HAP-1 (cell line): ENCODE results near the gene FER.
A peak's percentile ranks its signal among the peaks of the same experiment; 100 is the strongest.
"Not testable (repeated sequence)": the region's sequence is repeated elsewhere in the genome, so short reads cannot be mapped to it uniquely, and the experiment has no call there.

ENCODE experiments used
- DNase-seq, 2 experiments: peaks; one replicate each; pipeline ENCODE4 v3.0.0-alpha.2; 2016 to 2020; ENCODE audit warnings: low spot score in 2 of 2
- H3K27me3 ChIP-seq: fragments of 250-450 bp; sonication (Bioruptor Pico); 2 replicates; pipeline ENCODE4 v1.5.1; 2020; ENCODE audit warnings: low read depth, mild to moderate bottlenecking, moderate library complexity
- H3K36me3 ChIP-seq: fragments of 250-450 bp; sonication (Bioruptor Pico); replicated peaks from 2 replicates; pipeline ENCODE4 v1.5.1; 2020; ENCODE audit warnings: mild to moderate bottlenecking
- H3K4me1 ChIP-seq: fragments of 250-450 bp; sonication (Bioruptor Pico); 2 replicates; pipeline ENCODE4 v1.5.1; 2020; ENCODE audit warnings: mild to moderate bottlenecking
- H3K4me3 ChIP-seq: fragments of 250-450 bp; sonication (Bioruptor Pico); 2 replicates; pipeline ENCODE4 v1.5.1; 2020; ENCODE audit warnings: mild to moderate bottlenecking, moderate library complexity
- H3K9me3 ChIP-seq: fragments of 250-450 bp; sonication (Bioruptor Pico); 2 replicates; pipeline ENCODE4 v1.5.1; 2020; ENCODE audit warnings: mild to moderate bottlenecking, moderate library complexity
- in situ Hi-C: fragments of 300-500 bp; cut with MboI; formaldehyde crosslinking; loops from 3 replicates; pipeline ENCODE4 v1.14.3; 2020; ENCODE audit warnings: low sequenced_read_pairs, inconsistent platforms, mixed read lengths

The FER gene

GRCh38 chr5:108830705-108831276 is 83.1 kb downstream of the FER start:
- no peaks in the 10 kb centered on the region for H3K27me3 ChIP-seq
- no peak overlapping the region for H3K4me3 ChIP-seq
- no peaks in the 10 kb centered on the region; the same call in 1 of the 2 replicates for H3K36me3 ChIP-seq
- no peak for DNase-seq
- no peaks in the 10 kb centered on the region for H3K9me3 ChIP-seq
- in situ Hi-C loops = no loop called here
- H3K4me1 ChIP-seq = peaks cover 9% of the 10 kb centered on the region

GRCh38 chr5:108836492-108836891 is 88.8 kb downstream of the FER start:
- Histone ChIP-seq H3K9me3 (no peaks in the 10 kb centered on the region), H3K4me3 (no peak overlapping the region), H3K27me3 (no peaks in the 10 kb centered on the region), H3K4me1 (peaks cover 9% of the 10 kb centered on the region), H3K36me3 (no peaks in the 10 kb centered on the region; the same call in 1 of the 2 replicates)
- no peak for DNase-seq
- in situ Hi-C loops = no loop called here

GRCh38 chr5:108842260-108842941 is 94.7 kb downstream of the FER start:
- H3K27me3 ChIP-seq, in situ Hi-C loops, H3K4me3 ChIP-seq, H3K36me3 ChIP-seq, H3K9me3 ChIP-seq, H3K4me1 ChIP-seq, DNase-seq: not testable (repeated sequence)

GRCh38 chr5:108851129-108851528 is 103.4 kb downstream of the FER start:
- in situ Hi-C loops, H3K36me3 ChIP-seq: not testable (repeated sequence)

GRCh38 chr5:108857905-108858304 is 110.2 kb downstream of the FER start:
- DNase-seq = no peak
- Histone ChIP-seq H3K4me3 (no peak overlapping the region), H3K9me3 (no peaks in the 10 kb centered on the region), H3K36me3 (no peaks in the 10 kb centered on the region), H3K27me3 (no peaks in the 10 kb centered on the region), H3K4me1 (no peaks in the 10 kb centered on the region)
- in situ Hi-C loops = no loop called here

More at GRCh38 chr5:108851129-108851528, 103.4 kb downstream of the FER start:
- not testable (repeated sequence) for H3K9me3 ChIP-seq, DNase-seq, H3K27me3 ChIP-seq, H3K4me3 ChIP-seq, H3K4me1 ChIP-seq

GRCh38 chr5:108858959-108859358 is 111.3 kb downstream of the FER start:
- in situ Hi-C loops = no loop called here
- H3K9me3 ChIP-seq = no peaks in the 10 kb centered on the region
- H3K4me1 ChIP-seq = no peaks in the 10 kb centered on the region
- DNase-seq = no peak
- no peaks in the 10 kb centered on the region for H3K36me3 ChIP-seq
- H3K4me3 ChIP-seq = no peak overlapping the region
- no peaks in the 10 kb centered on the region for H3K27me3 ChIP-seq

- Histone ChIP-seq H3K9me3 (no peaks in the 10 kb centered on the region), H3K27me3 (no peaks in the 10 kb centered on the region), H3K4me1 (no peaks in the 10 kb centered on the region), H3K36me3 (no peaks in the 10 kb centered on the region), H3K4me3 (no peak overlapping the region)
- DNase-seq = no peak
- in situ Hi-C loops = no loop called here
These were observed 114.5 kb downstream of the FER start for GRCh38 chr5:108862211-108862610.

GRCh38 chr5:108866097-108866496 is 118.4 kb downstream of the FER start:
- H3K27me3 ChIP-seq, H3K4me3 ChIP-seq, in situ Hi-C loops, DNase-seq, H3K9me3 ChIP-seq, H3K4me1 ChIP-seq, H3K36me3 ChIP-seq: not testable (repeated sequence)

- Histone ChIP-seq H3K36me3 (0 out of 2 replicates have a peak, but pooled peaks cover 5% of the 10 kb centered on the region), H3K4me1 (no peaks in the 10 kb centered on the region), H3K27me3 (no peaks in the 10 kb centered on the region), H3K4me3 (no peak overlapping the region), H3K9me3 (no peaks in the 10 kb centered on the region)
- no peak for DNase-seq
- in situ Hi-C loops = no loop called here
These were observed 120.0 kb downstream of the FER start for GRCh38 chr5:108867656-108868055.

GRCh38 chr5:108869066-108869465 is 121.4 kb downstream of the FER start:
- no peak for DNase-seq
- Histone ChIP-seq H3K4me1 (no peaks in the 10 kb centered on the region), H3K9me3 (no peaks in the 10 kb centered on the region), H3K36me3 (0 out of 2 replicates have a peak, but pooled peaks cover 5% of the 10 kb centered on the region), H3K27me3 (no peaks in the 10 kb centered on the region), H3K4me3 (no peak overlapping the region)
- in situ Hi-C loops = no loop called here

- in situ Hi-C loops = no loop called here
These were observed 128.8 kb downstream of the FER start for GRCh38 chr5:108876451-108876850.

GRCh38 chr5:108878756-108879155 is 131.1 kb downstream of the FER start:
- Histone ChIP-seq H3K4me3 (no peak overlapping the region), H3K36me3 (no peaks in the 10 kb centered on the region; the same call in 1 of the 2 replicates), H3K4me1 (peaks cover 16% of the 10 kb centered on the region), H3K9me3 (no peaks in the 10 kb centered on the region), H3K27me3 (no peaks in the 10 kb centered on the region)
- in situ Hi-C loops = no loop called here
- DNase-seq = peak; percentile 28 to 64

More at GRCh38 chr5:108876451-108876850, 128.8 kb downstream of the FER start:
- Histone ChIP-seq H3K36me3 (no peaks in the 10 kb centered on the region; the same call in 1 of the 2 replicates), H3K9me3 (no peaks in the 10 kb centered on the region), H3K27me3 (no peaks in the 10 kb centered on the region), H3K4me3 (no peak overlapping the region), H3K4me1 (peaks cover 13% of the 10 kb centered on the region)
- no peak for DNase-seq

- Histone ChIP-seq H3K27me3 (no peaks in the 10 kb centered on the region), H3K36me3 (no peaks in the 10 kb centered on the region; the same call in 1 of the 2 replicates), H3K9me3 (no peaks in the 10 kb centered on the region), H3K4me3 (no peak overlapping the region), H3K4me1 (peaks cover 20% of the 10 kb centered on the region)
- in situ Hi-C loops = no loop called here
- DNase-seq = no peak
These were observed 133.4 kb downstream of the FER start for GRCh38 chr5:108881133-108881532.

GRCh38 chr5:108884736-108885135 is 137.0 kb downstream of the FER start:
- Histone ChIP-seq H3K4me3 (no peak overlapping the region), H3K4me1 (peaks cover 11% of the 10 kb centered on the region), H3K9me3 (no peaks in the 10 kb centered on the region), H3K36me3 (no peaks in the 10 kb centered on the region), H3K27me3 (no peaks in the 10 kb centered on the region)
- in situ Hi-C loops = no loop called here
- peak in 1 of 2 experiments; percentile 10 for DNase-seq
